ENCODE measurements around the gene GXYLT2.

DNA sequence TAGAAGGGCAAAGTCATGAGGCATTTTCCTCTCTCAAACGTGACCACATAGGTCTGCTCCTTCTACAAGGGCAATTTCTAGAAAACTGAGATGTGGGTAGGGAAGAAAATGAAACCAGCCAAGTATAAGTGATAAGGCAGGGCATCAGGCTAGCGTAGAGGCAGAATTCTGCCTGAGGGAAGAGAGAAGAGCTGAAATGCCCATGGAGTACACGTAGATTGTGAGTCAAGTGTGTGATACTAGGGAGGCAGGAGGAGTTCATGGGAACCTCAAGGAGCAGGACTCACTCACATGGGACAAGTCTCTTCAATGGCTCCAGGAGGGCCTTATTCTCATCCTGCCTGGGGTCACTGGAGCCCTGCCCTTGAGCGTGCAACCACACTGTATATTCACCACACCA, 73.9 kb downstream of the GXYLT2 start:
- TF ChIP-seq, protein P1, sequence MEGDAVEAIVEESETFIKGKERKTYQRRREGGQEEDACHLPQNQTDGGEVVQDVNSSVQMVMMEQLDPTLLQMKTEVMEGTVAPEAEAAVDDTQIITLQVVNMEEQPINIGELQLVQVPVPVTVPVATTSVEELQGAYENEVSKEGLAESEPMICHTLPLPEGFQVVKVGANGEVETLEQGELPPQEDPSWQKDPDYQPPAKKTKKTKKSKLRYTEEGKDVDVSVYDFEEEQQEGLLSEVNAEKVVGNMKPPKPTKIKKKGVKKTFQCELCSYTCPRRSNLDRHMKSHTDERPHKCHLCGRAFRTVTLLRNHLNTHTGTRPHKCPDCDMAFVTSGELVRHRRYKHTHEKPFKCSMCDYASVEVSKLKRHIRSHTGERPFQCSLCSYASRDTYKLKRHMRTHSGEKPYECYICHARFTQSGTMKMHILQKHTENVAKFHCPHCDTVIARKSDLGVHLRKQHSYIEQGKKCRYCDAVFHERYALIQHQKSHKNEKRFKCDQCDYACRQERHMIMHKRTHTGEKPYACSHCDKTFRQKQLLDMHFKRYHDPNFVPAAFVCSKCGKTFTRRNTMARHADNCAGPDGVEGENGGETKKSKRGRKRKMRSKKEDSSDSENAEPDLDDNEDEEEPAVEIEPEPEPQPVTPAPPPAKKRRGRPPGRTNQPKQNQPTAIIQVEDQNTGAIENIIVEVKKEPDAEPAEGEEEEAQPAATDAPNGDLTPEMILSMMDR (IDR thresholded peaks at IDR 0.05) = no peak
- TF ChIP-seq POLR2A (IDR thresholded peaks at IDR 0.05) = no peak
- TF ChIP-seq EP300 (IDR thresholded peaks at IDR 0.05; ENCODE audit: low read depth) = no peak

All from transverse colon (tissue), 3 donors.